ENCODE results near the gene TNFRSF14.
A peak's percentile ranks its signal among the peaks of the same experiment; 100 is the strongest.

TNFRSF14 gene

DNA sequence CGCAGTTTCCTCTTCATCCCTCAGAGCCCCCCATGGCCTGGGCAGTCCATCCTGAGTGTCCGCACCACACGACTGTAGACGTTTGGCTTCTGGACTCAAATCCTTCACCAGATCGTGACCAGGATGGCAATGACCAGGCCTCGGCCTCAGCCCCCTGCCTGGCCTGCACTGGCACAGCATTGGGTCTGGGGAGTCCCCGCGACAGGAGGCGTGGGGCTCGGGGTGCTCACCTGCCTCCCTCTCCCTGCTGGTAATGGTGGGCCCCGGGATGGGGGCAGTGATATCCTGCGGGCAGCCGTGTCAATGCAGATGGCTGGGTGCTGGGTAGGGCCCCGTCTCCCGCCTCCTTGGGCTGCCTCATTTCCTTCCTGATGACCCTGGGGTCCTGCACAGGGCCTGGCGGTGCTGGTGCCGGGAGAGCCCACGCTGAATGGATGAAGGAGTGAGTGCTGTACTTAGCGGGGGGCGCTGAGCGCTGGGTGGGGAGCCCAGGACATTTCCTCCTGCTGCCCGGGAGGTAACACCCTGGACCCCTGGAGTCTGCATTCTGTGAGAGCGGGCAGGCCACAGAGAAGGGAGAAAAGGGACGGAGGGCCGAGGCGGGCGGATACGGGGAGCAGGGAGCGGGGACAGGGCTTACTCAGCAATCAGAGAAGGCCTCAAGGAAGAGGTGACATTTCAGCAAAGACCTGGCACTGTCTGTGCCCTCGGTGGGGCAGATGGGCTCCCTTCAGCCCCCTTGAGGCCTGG lies 2.1 kb upstream of the TNFRSF14 start:
- TF ChIP-seq, protein P1, sequence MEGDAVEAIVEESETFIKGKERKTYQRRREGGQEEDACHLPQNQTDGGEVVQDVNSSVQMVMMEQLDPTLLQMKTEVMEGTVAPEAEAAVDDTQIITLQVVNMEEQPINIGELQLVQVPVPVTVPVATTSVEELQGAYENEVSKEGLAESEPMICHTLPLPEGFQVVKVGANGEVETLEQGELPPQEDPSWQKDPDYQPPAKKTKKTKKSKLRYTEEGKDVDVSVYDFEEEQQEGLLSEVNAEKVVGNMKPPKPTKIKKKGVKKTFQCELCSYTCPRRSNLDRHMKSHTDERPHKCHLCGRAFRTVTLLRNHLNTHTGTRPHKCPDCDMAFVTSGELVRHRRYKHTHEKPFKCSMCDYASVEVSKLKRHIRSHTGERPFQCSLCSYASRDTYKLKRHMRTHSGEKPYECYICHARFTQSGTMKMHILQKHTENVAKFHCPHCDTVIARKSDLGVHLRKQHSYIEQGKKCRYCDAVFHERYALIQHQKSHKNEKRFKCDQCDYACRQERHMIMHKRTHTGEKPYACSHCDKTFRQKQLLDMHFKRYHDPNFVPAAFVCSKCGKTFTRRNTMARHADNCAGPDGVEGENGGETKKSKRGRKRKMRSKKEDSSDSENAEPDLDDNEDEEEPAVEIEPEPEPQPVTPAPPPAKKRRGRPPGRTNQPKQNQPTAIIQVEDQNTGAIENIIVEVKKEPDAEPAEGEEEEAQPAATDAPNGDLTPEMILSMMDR (conservative IDR thresholded peaks at IDR 0.05; ENCODE audit: control insufficient read depth, insufficient read depth, low read depth, low read length), result no peak
- no peak overlapping the region for H3K4me3 ChIP-seq (ENCODE audit: control insufficient read depth, low read depth, low read length)
- no peak for DNase-seq (ENCODE audit: low read depth)

DNA sequence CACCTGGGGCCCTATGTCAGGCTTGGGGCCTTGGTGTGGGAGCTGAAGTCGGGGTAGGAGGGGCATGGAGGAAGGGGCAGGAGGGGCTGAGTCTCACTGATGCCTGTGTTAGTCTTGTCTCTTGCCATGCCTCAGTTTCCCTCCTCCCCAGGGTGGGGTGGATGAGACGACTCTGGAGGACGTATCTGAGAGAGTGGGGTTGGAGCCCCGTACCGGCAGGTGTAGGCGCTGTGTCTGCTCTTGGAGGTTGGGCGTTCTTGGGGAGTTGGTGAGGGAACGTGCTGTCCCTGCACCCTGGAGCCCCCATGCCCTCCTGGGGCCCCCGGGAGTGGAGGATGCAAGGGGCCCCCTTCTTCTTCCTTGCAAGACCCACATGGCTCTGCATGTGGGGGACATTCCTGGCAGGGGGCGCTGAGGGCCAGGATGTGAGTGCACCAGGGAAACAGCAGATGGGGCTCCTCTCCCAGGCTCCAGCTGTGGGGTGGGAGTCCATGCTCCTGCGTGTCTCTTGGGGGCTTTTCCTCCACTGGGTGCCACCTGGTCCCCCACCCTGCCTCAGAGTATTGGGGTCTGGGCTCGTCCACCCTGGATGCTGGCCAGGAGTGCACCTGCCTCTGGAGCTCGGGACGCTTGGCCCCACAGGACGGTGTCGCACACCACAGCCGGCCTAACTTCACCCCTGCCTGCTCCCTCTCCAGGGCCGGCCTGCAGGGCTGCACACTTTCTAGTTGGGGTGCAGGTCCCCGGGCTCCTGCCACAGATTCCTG lies 1.4 kb upstream of the TNFRSF14 start:
- TF ChIP-seq, protein P1 (conservative IDR thresholded peaks at IDR 0.05; ENCODE audit: control insufficient read depth, insufficient read depth, low read depth, low read length), result peak; percentile 29
- no peak for DNase-seq (ENCODE audit: low read depth)
- no peak overlapping the region for H3K4me3 ChIP-seq (ENCODE audit: control insufficient read depth, low read depth, low read length)

DNA sequence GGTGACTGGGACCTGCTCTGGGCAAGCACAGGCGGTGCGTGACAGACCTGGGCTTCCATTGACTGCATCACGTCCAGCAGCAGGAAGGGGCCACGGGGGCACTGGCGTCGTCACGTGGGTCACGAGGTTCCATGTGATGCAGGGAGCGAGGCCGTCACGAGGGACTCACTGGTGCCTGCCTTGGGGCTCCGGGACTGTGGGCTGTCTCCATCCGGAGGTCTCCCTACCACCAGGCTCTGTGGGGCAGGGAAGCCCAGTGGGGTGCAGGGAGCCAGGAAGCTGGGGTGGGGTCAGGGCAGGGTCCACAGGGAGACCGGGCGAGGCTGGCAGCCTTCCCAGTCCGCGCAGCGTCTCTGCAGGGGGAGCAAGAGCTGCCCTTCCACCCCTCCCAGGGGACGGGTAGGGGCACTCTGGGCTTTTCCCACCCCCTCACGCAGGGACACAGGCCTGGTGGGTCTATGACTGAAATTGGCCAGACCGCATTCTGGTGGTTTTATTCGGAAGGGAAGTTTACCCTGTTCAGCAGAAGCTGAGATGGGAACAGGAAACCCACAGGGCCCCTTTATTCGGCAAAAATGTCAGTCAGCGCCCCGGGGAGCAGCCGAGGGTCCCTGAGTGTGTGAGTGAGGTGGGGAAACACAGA lies 416 bp upstream of the TNFRSF14 start:
- TF ChIP-seq, protein P1 (conservative IDR thresholded peaks at IDR 0.05; ENCODE audit: control insufficient read depth, insufficient read depth, low read depth, low read length), result no peak
- peak overlapping the region; percentile 54 for H3K4me3 ChIP-seq (ENCODE audit: control insufficient read depth, low read depth, low read length)
- DNase-seq (ENCODE audit: low read depth), result peak; percentile 45

DNA sequence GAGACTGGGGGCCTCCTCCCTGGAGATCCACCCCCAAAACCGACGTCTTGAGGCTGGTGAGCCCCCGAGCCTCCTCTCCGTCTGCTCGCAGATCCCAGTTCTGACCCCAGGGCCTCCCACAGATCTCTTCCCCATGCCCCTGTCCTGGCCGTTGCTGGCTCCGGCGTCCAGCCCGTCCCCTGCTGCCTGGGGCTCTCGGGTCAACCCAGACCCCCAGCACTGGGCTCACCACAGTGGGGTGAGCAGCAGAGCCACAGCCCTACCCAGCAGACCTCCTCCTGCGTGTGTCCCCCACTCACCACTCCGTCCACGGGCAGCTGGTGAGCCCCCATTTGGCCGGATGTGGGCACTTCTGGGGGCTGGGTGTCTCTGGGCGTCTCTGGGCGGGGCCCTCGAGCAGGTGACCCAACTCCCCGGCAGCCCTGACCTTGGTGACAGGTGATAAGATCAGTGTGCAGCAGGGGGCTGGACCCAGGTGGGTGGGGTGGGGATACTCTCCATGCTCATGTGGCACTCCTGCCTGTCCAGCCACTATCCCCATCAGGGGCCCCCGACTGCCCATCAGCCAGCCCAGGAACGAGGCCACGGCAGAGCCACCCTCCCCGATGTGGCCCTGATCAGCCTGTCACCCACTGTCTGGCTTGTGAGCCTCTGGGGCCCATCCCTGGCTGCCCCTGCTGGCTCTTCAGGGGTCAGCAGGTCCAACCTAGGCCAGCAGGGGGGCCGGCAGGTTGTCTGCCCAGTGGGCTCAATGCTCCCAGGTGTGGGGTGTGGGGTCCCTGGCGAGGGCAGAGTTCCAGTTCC lies 709 bp downstream of the TNFRSF14 start:
- H3K4me3 ChIP-seq (ENCODE audit: control insufficient read depth, low read depth, low read length), result peak overlapping the region; percentile 54
- TF ChIP-seq, protein P1 (conservative IDR thresholded peaks at IDR 0.05; ENCODE audit: control insufficient read depth, insufficient read depth, low read depth, low read length), result no peak
- no peak for DNase-seq (ENCODE audit: low read depth)

DNA sequence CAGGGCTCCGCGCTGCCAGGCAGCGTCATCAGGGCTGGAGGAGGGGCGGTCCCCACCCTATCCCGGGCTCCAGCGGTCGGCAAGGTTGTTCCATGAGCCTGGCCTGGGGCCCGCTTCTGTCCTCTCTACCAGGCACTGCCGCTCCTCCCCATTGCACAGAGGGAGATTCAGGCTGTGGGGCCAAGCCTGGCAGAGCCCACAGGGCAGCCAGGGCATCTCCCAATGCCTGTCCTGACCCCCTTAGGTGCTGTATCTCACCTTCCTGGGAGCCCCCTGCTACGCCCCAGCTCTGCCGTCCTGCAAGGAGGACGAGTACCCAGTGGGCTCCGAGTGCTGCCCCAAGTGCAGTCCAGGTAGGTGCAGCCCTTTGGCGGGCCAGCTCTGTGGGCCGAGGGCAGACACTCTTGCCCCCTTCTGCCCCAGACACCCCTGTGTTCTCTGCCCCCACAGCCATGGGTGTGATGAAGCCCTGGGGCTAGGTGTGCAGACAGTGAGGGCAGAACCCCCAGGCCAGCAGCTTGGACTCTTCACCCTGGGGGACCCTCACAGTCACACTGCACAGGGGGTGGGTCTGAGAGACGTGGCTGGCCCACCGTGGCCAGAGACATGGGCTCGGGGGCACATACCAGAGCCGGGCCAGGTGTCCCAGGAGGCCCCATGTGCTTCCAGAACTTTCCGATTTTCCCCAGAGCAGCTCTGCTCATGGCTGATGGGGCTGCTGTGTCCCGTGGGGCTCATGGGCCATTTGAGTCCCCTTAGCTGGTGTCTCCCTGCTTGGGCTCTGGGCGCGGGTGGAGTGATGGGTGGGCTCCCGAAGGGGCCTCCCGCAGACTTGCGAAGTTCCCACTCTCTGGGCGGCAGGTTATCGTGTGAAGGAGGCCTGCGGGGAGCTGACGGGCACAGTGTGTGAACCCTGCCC lies 1.6 kb downstream of the TNFRSF14 start:
- no peak overlapping the region for H3K4me3 ChIP-seq (ENCODE audit: control insufficient read depth, low read depth, low read length)
- DNase-seq (ENCODE audit: low read depth), result no peak
- TF ChIP-seq, protein P1 (conservative IDR thresholded peaks at IDR 0.05; ENCODE audit: control insufficient read depth, insufficient read depth, low read depth, low read length), result no peak

All from fibroblast of mammary gland (primary cell).